Measurements from ENCODE around the gene PRKCE.

DNA sequence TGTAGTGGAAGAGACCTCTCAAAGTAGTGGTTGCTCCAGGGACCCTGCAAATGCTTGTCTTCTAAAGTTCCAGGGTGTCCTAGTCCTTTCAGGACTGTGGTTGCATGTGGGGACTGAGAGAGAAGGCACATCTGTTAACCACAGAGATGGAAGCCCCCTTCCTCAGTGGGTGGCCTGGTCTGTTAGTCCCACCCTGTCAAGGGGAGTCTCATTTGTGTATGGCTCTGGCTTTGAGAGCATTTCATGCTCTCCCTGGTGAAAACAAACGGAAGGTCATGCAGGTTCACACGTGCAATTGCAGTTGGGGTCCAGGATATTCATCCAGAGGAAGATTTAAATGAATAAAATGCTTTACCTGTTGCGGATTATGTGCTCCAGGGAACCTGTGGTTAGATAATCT is 219.6 kb downstream of the PRKCE start:
- TF ChIP-seq CTCF (conservative IDR thresholded peaks at IDR 0.05 in 1 of 2, IDR thresholded peaks at IDR 0.05 in 1 of 2; ENCODE audit: low read depth in 1 of 2, low read length in 2 of 2) (no peak), EZH2 (IDR thresholded peaks at IDR 0.05; ENCODE audit: low read length, missing control alignments) (no peak)

Measured in fibroblast of lung (primary cell).